BLaER1 treated with 17β-estradiol and CSF1 and Interleukin-3, amounts not matched to agents 10 nM and 100 nM (cell line): Measurements from ENCODE around the gene SLC35E3.
"Not testable (repeated sequence)": the region's sequence is repeated elsewhere in the genome, so short reads cannot be mapped to it uniquely, and the experiment has no call there.

ENCODE experiments used
- H3K27ac ChIP-seq, 11 experiments: shearing (Covaris generic); formaldehyde crosslinking; 2 replicates each; pipeline ENCODE4 v1.8.1; 2022
- H3K27me3 ChIP-seq, 11 experiments: shearing (Covaris generic); formaldehyde crosslinking; 2 replicates each; pipeline ENCODE4 v1.8.1; 2022
- H3K36me3 ChIP-seq, 11 experiments: shearing (Covaris generic); formaldehyde crosslinking; 2 replicates each; pipeline ENCODE4 v1.8.1; 2022
- H3K4me1 ChIP-seq, 10 experiments: shearing (Covaris generic); formaldehyde crosslinking; 2 replicates each; pipeline ENCODE4 v1.8.1; 2022
- H3K4me2 ChIP-seq, 11 experiments: shearing (Covaris generic); formaldehyde crosslinking; 2 replicates each; pipeline ENCODE4 v1.8.1; 2022
- H3K4me3 ChIP-seq, 10 experiments: shearing (Covaris generic); formaldehyde crosslinking; 2 replicates each; pipeline ENCODE4 v1.8.1; 2022
- H3K9ac ChIP-seq, 11 experiments: shearing (Covaris generic); formaldehyde crosslinking; 2 replicates each; pipeline ENCODE4 v1.8.1; 2022
- H3K9me3 ChIP-seq, 11 experiments: shearing (Covaris generic); formaldehyde crosslinking; replicated peaks in 1 of 11; 2 replicates each; pipeline ENCODE4 v1.8.1; 2022
- H4K20me1 ChIP-seq, 11 experiments: shearing (Covaris generic); formaldehyde crosslinking; 2 replicates each; pipeline ENCODE4 v1.8.1; 2022
- Cebpa-rat ChIP-seq, 11 experiments: shearing (Covaris generic); IDR thresholded peaks; 2 replicates each; pipeline ENCODE4 v1.8.1; 2022

The SLC35E3 gene

DNA sequence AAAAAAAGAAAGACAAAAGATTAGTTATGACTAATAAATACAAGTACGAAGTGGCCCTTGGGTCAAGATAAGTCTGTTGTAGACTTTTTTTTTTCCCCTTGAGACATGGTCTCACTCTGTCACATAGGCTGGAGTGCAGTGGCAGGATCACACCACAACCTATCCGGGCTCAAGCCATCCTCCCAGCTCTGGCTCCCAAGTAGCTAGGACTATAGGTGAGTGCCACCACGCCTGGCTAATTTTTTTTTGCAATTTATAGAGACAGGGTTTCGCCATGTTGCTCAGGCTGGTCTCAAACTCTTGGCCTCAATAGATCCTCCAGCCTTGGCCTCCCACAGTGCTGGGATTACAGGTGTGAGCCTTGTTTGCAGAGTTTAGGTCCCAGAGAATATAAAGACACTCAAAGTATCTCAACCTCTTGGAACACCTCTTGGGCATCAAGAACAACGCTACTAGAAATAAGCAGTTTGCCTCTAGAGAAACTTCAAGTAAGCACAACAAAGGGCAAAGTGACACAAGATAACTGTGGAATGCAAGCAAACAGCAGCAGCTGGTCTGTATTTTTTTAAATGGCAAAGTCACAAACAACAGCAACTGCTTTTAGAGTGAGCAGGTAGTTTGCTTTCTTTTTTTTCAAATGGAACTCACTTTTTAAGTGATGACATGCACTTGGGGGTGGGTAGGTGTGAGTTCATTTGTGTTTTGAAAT is 58.1 kb downstream of the SLC35E3 start:
- no peak for TF ChIP-seq Cebpa-rat (IDR thresholded peaks at IDR 0.05)
- H3K27ac ChIP-seq, result peak overlapping the region; percentile 94 to 100 (median 99); a peak in 21 of 22 replicates
- peak overlapping the region; percentile 80 to 98 (median 86) for H3K4me2 ChIP-seq

GRCh38 chr12:68804657-68805591 is 58.9 kb downstream of the SLC35E3 start:
- peak overlapping the region; percentile 80 to 98 (median 86) for H3K4me2 ChIP-seq
- peak overlapping the region; percentile 74 to 95 (median 88) for H3K4me3 ChIP-seq
- peaks cover 4 to 19% (median 8%) of the 10 kb centered on the region in 11 experiments for H3K36me3 ChIP-seq
- H4K20me1 ChIP-seq, result peaks cover under 1 to 18% (median 8%) of the 10 kb centered on the region in 11 experiments; a peak in 12 of 22 replicates
- H3K9ac ChIP-seq, result peak overlapping the region; percentile 95 to 100 (median 99)
- H3K27ac ChIP-seq, result peak overlapping the region; percentile 94 to 100 (median 99)
- peaks cover 0 to 7% (median 5%) of the 10 kb centered on the region in 11 experiments; a peak in 15 of 22 replicates for H3K9me3 ChIP-seq
- TF ChIP-seq Cebpa-rat (IDR thresholded peaks at IDR 0.05), result no peak
- peaks cover 30 to 47% (median 35%) of the 10 kb centered on the region in 10 experiments for H3K4me1 ChIP-seq
- no peaks in the 10 kb centered on the region for H3K27me3 ChIP-seq

More for the DNA sequence above, 58.1 kb downstream of the SLC35E3 start:
- Histone ChIP-seq H3K27me3 (no peaks in the 10 kb centered on the region), H4K20me1 (peaks cover 0 to 10% (median under 1%) of the 10 kb centered on the region in 11 experiments; a peak in 7 of 22 replicates), H3K4me3 (peak overlapping the region; percentile 74 to 95 (median 88); a peak in 16 of 20 replicates), H3K36me3 (peaks cover 0 to 11% (median under 1%) of the 10 kb centered on the region in 11 experiments; a peak in 12 of 22 replicates), H3K9ac (peak overlapping the region; percentile 95 to 100 (median 99); a peak in 21 of 22 replicates), H3K9me3 (peaks cover 0 to 2% (median 0%) of the 10 kb centered on the region in 11 experiments; a peak in 1 of 22 replicates), H3K4me1 (peaks cover 30 to 55% (median 35%) of the 10 kb centered on the region in 10 experiments)

- peak overlapping the region; percentile 80 to 98 (median 86) for H3K4me2 ChIP-seq
- no peak for TF ChIP-seq Cebpa-rat (IDR thresholded peaks at IDR 0.05)
- peaks cover 0 to 10% (median 7%) of the 10 kb centered on the region in 11 experiments; a peak in 15 of 22 replicates for H3K9me3 ChIP-seq
- peaks cover 12 to 26% (median 16%) of the 10 kb centered on the region in 11 experiments for H3K36me3 ChIP-seq
- peaks cover 30 to 40% (median 35%) of the 10 kb centered on the region in 10 experiments for H3K4me1 ChIP-seq
- peak overlapping the region; percentile 74 to 95 (median 88) for H3K4me3 ChIP-seq
- H3K27me3 ChIP-seq, result no peaks in the 10 kb centered on the region
- H3K9ac ChIP-seq, result peak overlapping the region; percentile 95 to 100 (median 99)
- H4K20me1 ChIP-seq, result peaks cover 3 to 25% (median 15%) of the 10 kb centered on the region in 11 experiments; a peak in 12 of 22 replicates
- peak overlapping the region; percentile 94 to 100 (median 99) for H3K27ac ChIP-seq
These were observed 59.7 kb downstream of the SLC35E3 start for GRCh38 chr12:68805592-68806120.

- Histone ChIP-seq H3K9ac (peak overlapping the region; percentile 95 to 100 (median 99)), H3K4me2 (peak overlapping the region; percentile 80 to 98 (median 86)), H3K27ac (peak overlapping the region; percentile 94 to 100 (median 99)), H4K20me1 (peaks cover 6 to 35% (median 25%) of the 10 kb centered on the region in 11 experiments; a peak in 19 of 22 replicates), H3K9me3 (peaks cover 0 to 10% (median 7%) of the 10 kb centered on the region in 11 experiments; a peak in 15 of 22 replicates), H3K27me3 (no peaks in the 10 kb centered on the region), H3K4me3 (peak overlapping the region; percentile 74 to 95 (median 88)), H3K4me1 (peaks cover 30 to 32% (median 31%) of the 10 kb centered on the region in 10 experiments), H3K36me3 (peaks cover 21 to 36% (median 26%) of the 10 kb centered on the region in 11 experiments)
- TF ChIP-seq Cebpa-rat (IDR thresholded peaks at IDR 0.05), result no peak
These were observed 60.7 kb downstream of the SLC35E3 start for GRCh38 chr12:68806488-68807237.

- Histone ChIP-seq H3K4me2 (peak overlapping the region; percentile 80 to 98 (median 86)), H3K9ac (peak overlapping the region; percentile 95 to 100 (median 99)), H3K27ac (peak overlapping the region; percentile 94 to 100 (median 99)), H3K36me3 (peaks cover 27 to 42% (median 31%) of the 10 kb centered on the region in 11 experiments), H4K20me1 (peaks cover 11 to 40% (median 31%) of the 10 kb centered on the region in 11 experiments; a peak in 21 of 22 replicates), H3K4me3 (peak overlapping the region; percentile 74 to 95 (median 88)), H3K4me1 (peaks cover 25 to 30% (median 26%) of the 10 kb centered on the region in 10 experiments)
- not testable (repeated sequence) for H3K27me3 ChIP-seq, H3K9me3 ChIP-seq
These were observed 61.2 kb downstream of the SLC35E3 start for GRCh38 chr12:68807274-68807575.

GRCh38 chr12:68807576-68808387 is 61.8 kb downstream of the SLC35E3 start, which contains the start of gene MDM2:
Gene MDM2 (plus strand): TSS chr12:68808177. CDS start chr12:68808478, 301 bp downstream.
- Histone ChIP-seq H3K4me3 (peak within 1 kb of the TSS; percentile 74 to 95 (median 88)), H3K4me2 (peak within 1 kb of the TSS; percentile 80 to 98 (median 93)), H3K4me1 (peaks cover 20 to 30% (median 26%) of the 10 kb centered on the region in 10 experiments), H3K27ac (peak within 1 kb of the TSS; percentile 94 to 100 (median 99)), H4K20me1 (peaks cover 17 to 46% (median 37%) of the 10 kb centered on the region in 11 experiments), H3K9me3 (peaks cover 0 to 10% (median 7%) of the 10 kb centered on the region in 11 experiments; a peak in 15 of 22 replicates), H3K9ac (peak within 1 kb of the TSS; percentile 95 to 100 (median 99)), H3K27me3 (no peaks in the 10 kb centered on the region), H3K36me3 (peaks cover 32 to 48% (median 37%) of the 10 kb centered on the region in 11 experiments)
- no peak for TF ChIP-seq Cebpa-rat (IDR thresholded peaks at IDR 0.05)
